Karpas-422 (cell line): ENCODE measurements around the gene PSMG4. TPM values are rescaled to one million over a fixed set of nuclear protein-coding genes. Genes with fewer than 3 reads are reported as not detected.

Source experiments
- DNase-seq: peaks from one replicate; pipeline ENCODE4 v3.0.0-alpha.2; 2015
- H2AFZ ChIP-seq: fragments of 200-600 bp; sonication (generic); 2 replicates; pipeline ENCODE4 v1.6.1; 2014; ENCODE audit warnings: antibody characterized with exemption, low read length, mixed read lengths
- H3K27ac ChIP-seq: fragments of 200-600 bp; sonication (generic); 2 replicates; pipeline ENCODE4 v1.5.1; 2014; ENCODE audit warnings: mild to moderate bottlenecking, low read length, moderate library complexity
- H3K27me3 ChIP-seq: fragments of 200-600 bp; sonication (generic); 2 replicates; pipeline ENCODE4 v1.6.1; 2014; ENCODE audit warnings: low read length, mixed read lengths
- H3K36me3 ChIP-seq: fragments of 200-600 bp; sonication (generic); 2 replicates; pipeline ENCODE4 v1.6.1; 2014; ENCODE audit warnings: low read length, mixed read lengths; ENCODE audit not compliant: insufficient read depth
- H3K4me1 ChIP-seq: fragments of 200-600 bp; sonication (generic); 2 replicates; pipeline ENCODE4 v1.6.1; 2014; ENCODE audit warnings: mild to moderate bottlenecking, low read length, mixed read lengths
- H3K4me2 ChIP-seq: fragments of 200-600 bp; sonication (generic); 2 replicates; pipeline ENCODE4 v1.6.1; 2014; ENCODE audit warnings: low read length, low read depth, mild to moderate bottlenecking; ENCODE audit not compliant: poor library complexity, severe bottlenecking
- H3K4me3 ChIP-seq: fragments of 200-600 bp; sonication (generic); 2 replicates; pipeline ENCODE4 v1.5.1; 2014; ENCODE audit warnings: mild to moderate bottlenecking, antibody characterized with exemption, low read length, mixed read lengths
- H3K79me2 ChIP-seq: fragments of 200-600 bp; sonication (generic); 2 replicates; pipeline ENCODE4 v1.6.1; 2014; ENCODE audit warnings: mild to moderate bottlenecking, low read length, mixed read lengths
- H3K9ac ChIP-seq: fragments of 200-600 bp; sonication (generic); 2 replicates; pipeline ENCODE4 v1.6.0; 2014; ENCODE audit warnings: low read length
- H3K9me2 ChIP-seq: fragments of 200-600 bp; sonication (generic), shearing (Covaris generic); replicated peaks from 2 replicates; pipeline ENCODE4 v1.6.0; 2014; ENCODE audit warnings: mild to moderate bottlenecking, low read length, moderate library complexity; ENCODE audit not compliant: insufficient read depth
- H3K9me3 ChIP-seq: fragments of 300-700, 200-600 bp; sonication (generic); 2 replicates; pipeline ENCODE4 v1.6.1; 2014; ENCODE audit warnings: low read length, mixed read lengths
- H4K20me1 ChIP-seq: fragments of 200-600 bp; sonication (generic); 2 replicates; pipeline ENCODE4 v1.6.1; 2014; ENCODE audit warnings: mild to moderate bottlenecking, antibody characterized with exemption, low read length, low read depth; ENCODE audit not compliant: insufficient read depth
- total RNA-seq: library from RNA; depleted of rRNA; stranded (reverse); fragments of >200 nt; shearing (Covaris generic); gene quantifications from 2 replicates; pipeline ENCODE4 v1.2.3, GENCODE V29; 2014; ENCODE audit warnings: low replicate concordance

Gene PSMG4
- total RNA-seq, 1 experiment from 2014 or later, result 42.3 TPM

GRCh38 chr6:3271756-3272155, 13.0 kb downstream of the PSMG4 start:
- no peaks in the 10 kb centered on the region for H3K27me3 ChIP-seq
- DNase-seq, result no peak
- H3K4me1 ChIP-seq, result no peaks in the 10 kb centered on the region
- peaks cover 49% of the 10 kb centered on the region for H4K20me1 ChIP-seq
- no peak overlapping the region for H3K9ac ChIP-seq
- no peak overlapping the region for H3K27ac ChIP-seq
- H3K4me2 ChIP-seq, result no peak overlapping the region
- H2AFZ ChIP-seq, result no peak overlapping the region
- H3K36me3 ChIP-seq, result peaks cover 5% of the 10 kb centered on the region; the same call in 1 of the 2 replicates
- H3K9me3 ChIP-seq, result no peaks in the 10 kb centered on the region
- H3K4me3 ChIP-seq, result no peak overlapping the region
- H3K9me2 ChIP-seq, result no peaks in the 10 kb centered on the region
- 0 out of 2 replicates have a peak, but pooled peaks cover 2% of the 10 kb centered on the region for H3K79me2 ChIP-seq

GRCh38 chr6:3272911-3273547, 14.3 kb downstream of the PSMG4 start:
- Histone ChIP-seq H3K4me2 (no peak overlapping the region), H3K36me3 (peaks cover 5% of the 10 kb centered on the region; the same call in 1 of the 2 replicates), H3K27me3 (no peaks in the 10 kb centered on the region), H2AFZ (no peak overlapping the region), H3K4me1 (no peaks in the 10 kb centered on the region), H3K79me2 (0 out of 2 replicates have a peak, but pooled peaks cover 2% of the 10 kb centered on the region), H3K9me2 (no peaks in the 10 kb centered on the region), H3K9ac (no peak overlapping the region), H3K4me3 (no peak overlapping the region), H3K27ac (no peak overlapping the region), H4K20me1 (peaks cover 45% of the 10 kb centered on the region), H3K9me3 (no peaks in the 10 kb centered on the region)
- DNase-seq, result no peak

- H3K9me3 ChIP-seq, result no peaks in the 10 kb centered on the region
- H3K4me1 ChIP-seq, result no peaks in the 10 kb centered on the region
- no peak overlapping the region for H3K27ac ChIP-seq
- no peak overlapping the region for H2AFZ ChIP-seq
- no peak overlapping the region for H3K4me2 ChIP-seq
- H4K20me1 ChIP-seq, result peaks cover 42% of the 10 kb centered on the region
- no peaks in the 10 kb centered on the region for H3K9me2 ChIP-seq
- no peak overlapping the region for H3K4me3 ChIP-seq
- H3K27me3 ChIP-seq, result no peaks in the 10 kb centered on the region
- 0 out of 2 replicates have a peak, but pooled peaks cover 2% of the 10 kb centered on the region for H3K79me2 ChIP-seq
- no peak overlapping the region for H3K9ac ChIP-seq
- peaks cover 5% of the 10 kb centered on the region; the same call in 1 of the 2 replicates for H3K36me3 ChIP-seq
- no peak for DNase-seq
These were observed 15.2 kb downstream of the PSMG4 start for GRCh38 chr6:3273707-3274521.

- no peaks in the 10 kb centered on the region for H3K4me1 ChIP-seq
- H3K27ac ChIP-seq, result no peak overlapping the region
- no peak for DNase-seq
- H2AFZ ChIP-seq, result no peak overlapping the region
- no peak overlapping the region for H3K4me3 ChIP-seq
- no peaks in the 10 kb centered on the region for H3K27me3 ChIP-seq
- no peaks in the 10 kb centered on the region for H3K9me3 ChIP-seq
- H3K36me3 ChIP-seq, result no peaks in the 10 kb centered on the region
- no peaks in the 10 kb centered on the region for H3K9me2 ChIP-seq
- H3K79me2 ChIP-seq, result no peaks in the 10 kb centered on the region
- H4K20me1 ChIP-seq, result peaks cover 24% of the 10 kb centered on the region
- no peak overlapping the region for H3K9ac ChIP-seq
- H3K4me2 ChIP-seq, result no peak overlapping the region
These were observed 17.7 kb downstream of the PSMG4 start for GRCh38 chr6:3276174-3277167.

GRCh38 chr6:3277251-3277650, 18.5 kb downstream of the PSMG4 start:
- no peak for DNase-seq
- no peak overlapping the region for H3K27ac ChIP-seq

GRCh38 chr6:3277851-3278416, 19.2 kb downstream of the PSMG4 start:
- Histone ChIP-seq H3K4me2 (no peak overlapping the region), H3K27ac (no peak overlapping the region), H3K36me3 (no peaks in the 10 kb centered on the region), H2AFZ (no peak overlapping the region), H3K79me2 (no peaks in the 10 kb centered on the region), H3K4me1 (no peaks in the 10 kb centered on the region), H3K9ac (no peak overlapping the region), H3K9me2 (no peaks in the 10 kb centered on the region), H3K9me3 (no peaks in the 10 kb centered on the region), H3K27me3 (no peaks in the 10 kb centered on the region), H4K20me1 (peaks cover 14% of the 10 kb centered on the region), H3K4me3 (no peak overlapping the region)
- no peak for DNase-seq

More at GRCh38 chr6:3277251-3277650, 18.5 kb downstream of the PSMG4 start:
- Histone ChIP-seq H2AFZ (no peak overlapping the region), H3K36me3 (no peaks in the 10 kb centered on the region), H3K9me2 (no peaks in the 10 kb centered on the region), H3K9ac (no peak overlapping the region), H3K79me2 (no peaks in the 10 kb centered on the region), H3K4me3 (no peak overlapping the region), H3K4me2 (no peak overlapping the region), H3K9me3 (no peaks in the 10 kb centered on the region), H3K27me3 (no peaks in the 10 kb centered on the region), H3K4me1 (no peaks in the 10 kb centered on the region), H4K20me1 (peaks cover 16% of the 10 kb centered on the region)

GRCh38 chr6:3278691-3279090, 19.9 kb downstream of the PSMG4 start:
- Histone ChIP-seq H4K20me1 (peaks cover 11% of the 10 kb centered on the region), H3K79me2 (no peaks in the 10 kb centered on the region), H3K27ac (no peak overlapping the region), H3K27me3 (no peaks in the 10 kb centered on the region), H3K4me1 (no peaks in the 10 kb centered on the region), H3K36me3 (no peaks in the 10 kb centered on the region), H3K9ac (no peak overlapping the region), H3K4me2 (no peak overlapping the region), H3K4me3 (no peak overlapping the region), H3K9me3 (no peaks in the 10 kb centered on the region), H2AFZ (no peak overlapping the region), H3K9me2 (no peaks in the 10 kb centered on the region)
- DNase-seq, result no peak
